ENCODE data around the gene RAP1GAP2.
A peak's percentile ranks its signal among the peaks of the same experiment; 100 is the strongest.
"Not testable (repeated sequence)": the region's sequence is repeated elsewhere in the genome, so short reads cannot be mapped to it uniquely, and the experiment has no call there.

Gene RAP1GAP2

GRCh38 chr17:2777242-2777867 lies 18.9 kb upstream of the RAP1GAP2 start:
- TF ChIP-seq, protein P1, sequence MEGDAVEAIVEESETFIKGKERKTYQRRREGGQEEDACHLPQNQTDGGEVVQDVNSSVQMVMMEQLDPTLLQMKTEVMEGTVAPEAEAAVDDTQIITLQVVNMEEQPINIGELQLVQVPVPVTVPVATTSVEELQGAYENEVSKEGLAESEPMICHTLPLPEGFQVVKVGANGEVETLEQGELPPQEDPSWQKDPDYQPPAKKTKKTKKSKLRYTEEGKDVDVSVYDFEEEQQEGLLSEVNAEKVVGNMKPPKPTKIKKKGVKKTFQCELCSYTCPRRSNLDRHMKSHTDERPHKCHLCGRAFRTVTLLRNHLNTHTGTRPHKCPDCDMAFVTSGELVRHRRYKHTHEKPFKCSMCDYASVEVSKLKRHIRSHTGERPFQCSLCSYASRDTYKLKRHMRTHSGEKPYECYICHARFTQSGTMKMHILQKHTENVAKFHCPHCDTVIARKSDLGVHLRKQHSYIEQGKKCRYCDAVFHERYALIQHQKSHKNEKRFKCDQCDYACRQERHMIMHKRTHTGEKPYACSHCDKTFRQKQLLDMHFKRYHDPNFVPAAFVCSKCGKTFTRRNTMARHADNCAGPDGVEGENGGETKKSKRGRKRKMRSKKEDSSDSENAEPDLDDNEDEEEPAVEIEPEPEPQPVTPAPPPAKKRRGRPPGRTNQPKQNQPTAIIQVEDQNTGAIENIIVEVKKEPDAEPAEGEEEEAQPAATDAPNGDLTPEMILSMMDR (IDR thresholded peaks at IDR 0.05; ENCODE audit: low read depth, low read length): no peak
- Histone ChIP-seq H3K9me3 (no peaks in the 10 kb centered on the region), H3K36me3 (no peaks in the 10 kb centered on the region), H3K4me3 (ENCODE audit: low read depth, low read length) (peak overlapping the region; percentile 60), H3K4me1 (no peaks in the 10 kb centered on the region), H3K27me3 (no peaks in the 10 kb centered on the region)
- no peak for DNase-seq

GRCh38 chr17:2778489-2778888 lies 17.7 kb upstream of the RAP1GAP2 start:
- Histone ChIP-seq H3K9me3 (no peaks in the 10 kb centered on the region), H3K36me3 (no peaks in the 10 kb centered on the region), H3K4me1 (no peaks in the 10 kb centered on the region), H3K4me3 (ENCODE audit: low read depth, low read length) (no peak overlapping the region), H3K27me3 (no peaks in the 10 kb centered on the region)
- TF ChIP-seq, protein P1 (IDR thresholded peaks at IDR 0.05; ENCODE audit: low read depth, low read length): no peak
- no peak for DNase-seq

- Histone ChIP-seq H3K4me1 (no peaks in the 10 kb centered on the region), H3K4me3 (ENCODE audit: low read depth, low read length) (no peak overlapping the region), H3K36me3 (no peaks in the 10 kb centered on the region), H3K27me3 (no peaks in the 10 kb centered on the region), H3K9me3 (no peaks in the 10 kb centered on the region)
- DNase-seq: no peak
- TF ChIP-seq, protein P1 (IDR thresholded peaks at IDR 0.05; ENCODE audit: low read depth, low read length): no peak
Measured at GRCh38 chr17:2779545-2779944, 16.7 kb upstream of the RAP1GAP2 start.

GRCh38 chr17:2780256-2780655 lies 16.0 kb upstream of the RAP1GAP2 start:
- no peak overlapping the region for H3K4me3 ChIP-seq (ENCODE audit: low read depth, low read length)
- no peaks in the 10 kb centered on the region for H3K36me3 ChIP-seq
- TF ChIP-seq, protein P1 (IDR thresholded peaks at IDR 0.05; ENCODE audit: low read depth, low read length): no peak
- H3K4me1 ChIP-seq: no peaks in the 10 kb centered on the region
- H3K27me3 ChIP-seq: no peaks in the 10 kb centered on the region
- H3K9me3 ChIP-seq: no peaks in the 10 kb centered on the region
- no peak for DNase-seq

GRCh38 chr17:2780931-2781454 lies 15.2 kb upstream of the RAP1GAP2 start:
- no peak for DNase-seq
- no peaks in the 10 kb centered on the region for H3K9me3 ChIP-seq
- H3K4me3 ChIP-seq (ENCODE audit: low read depth, low read length): no peak overlapping the region
- TF ChIP-seq, protein P1 (IDR thresholded peaks at IDR 0.05; ENCODE audit: low read depth, low read length): no peak
- no peaks in the 10 kb centered on the region for H3K36me3 ChIP-seq
- H3K4me1 ChIP-seq: peaks cover 1% of the 10 kb centered on the region; the same call in 1 of the 2 replicates
- no peaks in the 10 kb centered on the region for H3K27me3 ChIP-seq

- H3K4me1 ChIP-seq; H3K4me3 ChIP-seq (ENCODE audit: low read depth, low read length); H3K9me3 ChIP-seq; DNase-seq; H3K36me3 ChIP-seq; H3K27me3 ChIP-seq: not testable (repeated sequence)
Measured at GRCh38 chr17:2781598-2781997, 14.6 kb upstream of the RAP1GAP2 start.
